OCI-LY3 (cell line): Measurements from ENCODE around the gene IFT43.

ENCODE experiments used
- CTCF ChIP-seq: fragments of 200-600, 300-600 bp; sonication (generic); IDR thresholded peaks from 2 replicates; pipeline ENCODE4 v1.5.1; 2014; ENCODE audit warnings: antibody characterized with exemption, low read length, low read depth
- EZH2phosphoT487 ChIP-seq: fragments of 200-600 bp; shearing (Covaris generic); IDR thresholded peaks from 2 replicates; pipeline ENCODE4 v1.6.1; 2018; ENCODE audit warnings: antibody characterized with exemption, mixed run types, low read depth

GRCh38 chr14:75969891-75970290 lies 15.7 kb upstream of the IFT43 start:
- TF ChIP-seq CTCF = no peak
- TF ChIP-seq EZH2phosphoT487 = no peak
